K562 (cell line): ENCODE results near the gene ANXA9. TPM values are rescaled to one million over a fixed set of nuclear protein-coding genes. Genes with fewer than 3 reads are reported as not detected.

Experiments
- CSDE1 ChIP-seq, 2 experiments: fragments of 450-650 bp; IDR thresholded peaks; 2 replicates each; pipeline ENCODE4 v1.6.1; 2016; ENCODE audit warnings: mild to moderate bottlenecking in 1 of 2
- CTBP1 ChIP-seq: fragments of 450-650 bp; IDR thresholded peaks from 2 replicates; pipeline ENCODE4 v1.6.1; 2016; ENCODE audit warnings: borderline replicate concordance
- GTF2E2 ChIP-seq: fragments of 200-800 bp; sonication (Bioruptor generic); IDR thresholded peaks from 2 replicates; pipeline ENCODE4 v1.6.1; 2016; ENCODE audit warnings: missing genetic modification characterization, missing compliant biosample characterization
- KAT2B ChIP-seq: IDR thresholded peaks from one replicate; pipeline ENCODE4 v1.6.1; 2012; ENCODE audit warnings: low read depth, mild to moderate bottlenecking, control low read depth, inconsistent platforms, low read length, moderate library complexity
- NR4A1 ChIP-seq, 2 experiments: fragments of 250-450 bp in 1 of 2; fragments of 450-650 bp in 1 of 2; sonication (Bioruptor Pico) in 1 of 2; IDR thresholded peaks; 2 replicates each; pipeline versions ENCODE4 v1.4.0 to v1.6.1; 2016 to 2020; ENCODE audit warnings: mild to moderate bottlenecking in 2 of 2, missing compliant biosample characterization in 1 of 2, missing genetic modification characterization in 1 of 2, moderate library complexity in 1 of 2
- POLR2H ChIP-seq: IDR thresholded peaks from 2 replicates; pipeline ENCODE4 v1.6.1; 2016; ENCODE audit warnings: missing genetic modification characterization, low read depth, mild to moderate bottlenecking, control low read depth, missing compliant biosample characterization, moderate library complexity
- TAF15 ChIP-seq: fragments of 200-400 bp; formaldehyde crosslinking; IDR thresholded peaks from 2 replicates; pipeline ENCODE4 v1.6.1; 2017; ENCODE audit warnings: mild to moderate bottlenecking, low read depth, low read length, moderate library complexity
- ZFPM2 ChIP-seq: fragments of 250-450 bp; sonication (Bioruptor Pico); IDR thresholded peaks from 2 replicates; pipeline ENCODE4 v1.5.1; 2022; ENCODE audit warnings: mild to moderate bottlenecking
- polyA plus RNA-seq, 8 experiments: library from polyadenylated mRNA; depleted of rRNA in 4 of 8; stranded (reverse) in 5 of 8; unstranded in 3 of 8; fragments of >200 nt; fragmentation: Nextera tagmentation in 2 of 8; fragmentation: Illumina TruSeq in 1 of 8; extraction: Ambion mirVana in 2 of 8; extraction: Trizol in 1 of 8; gene quantifications; 2 replicates each; pipeline versions ENCODE4 v1.2.1 to v1.2.3, GENCODE V29; 2011 to 2014; ENCODE audit warnings: inconsistent platforms in 1 of 8, missing spikeins in 1 of 8
- total RNA-seq, 7 experiments: library from RNA; depleted of rRNA in 6 of 7; stranded (reverse); fragments of >200 nt in 6 of 7; fragmentation: Illumina TruSeq in 2 of 7; extraction: Trizol in 2 of 7; gene quantifications; 2 replicates each; pipeline versions ENCODE4 v1.2.1 to v1.2.3, GENCODE V29; 2011 to 2021; ENCODE audit warnings: low replicate concordance in 1 of 7
- TF ChIP-seq, protein P1 (sequence below): fragments of 250-450 bp; sonication (Bioruptor Pico); IDR thresholded peaks from 2 replicates; pipeline ENCODE4 v1.4.0; 2020; ENCODE audit warnings: mild to moderate bottlenecking
- TF ChIP-seq, protein P2 (sequence below): fragments of 250-450 bp; sonication (Bioruptor Pico); IDR thresholded peaks from 2 replicates; pipeline ENCODE4 v1.8.0; 2022; ENCODE audit warnings: moderate library complexity, mild to moderate bottlenecking, inconsistent platforms
- TF ChIP-seq, protein P3 (sequence below): sonication (generic); formaldehyde crosslinking; IDR thresholded peaks from 2 replicates; pipeline ENCODE4 v1.8.1; 2022; ENCODE audit warnings: missing genetic modification reagents
- TF ChIP-seq, protein P4 (sequence below): IDR thresholded peaks from 2 replicates; pipeline ENCODE4 v1.6.1; 2011; ENCODE audit not compliant: insufficient read length; ENCODE audit errors: extremely low read depth
- TF ChIP-seq, protein P5 (sequence below), 2 experiments: fragments of 250-450 bp in 1 of 2; fragments of 450-650 bp in 1 of 2; sonication (Bioruptor Pico) in 1 of 2; IDR thresholded peaks; 2 replicates each; pipeline versions ENCODE4 v1.6.1 to v1.8.0; 2016 to 2021; ENCODE audit warnings: mild to moderate bottlenecking in 2 of 2, moderate library complexity in 2 of 2, missing compliant biosample characterization in 1 of 2, missing genetic modification characterization in 1 of 2
- TF ChIP-seq, protein P6 (sequence below): fragments of 250-450 bp; sonication (Bioruptor Pico); IDR thresholded peaks from 2 replicates; pipeline ENCODE4 v1.4.0; 2020; ENCODE audit warnings: mild to moderate bottlenecking, moderate library complexity, borderline replicate concordance
- TF ChIP-seq, protein P7 (sequence below): fragments of 200-400 bp; formaldehyde crosslinking; IDR thresholded peaks from 2 replicates; pipeline ENCODE4 v1.6.1; 2017; ENCODE audit warnings: mild to moderate bottlenecking, low read depth, low read length, moderate library complexity

The ANXA9 gene
- total and polyA plus RNA-seq, 9 of the 15 experiments (the other 6 are each of a cell fraction or from before 2014, with no cell fraction given), result 0.24 to 1.6 (median 0.57) TPM

DNA sequence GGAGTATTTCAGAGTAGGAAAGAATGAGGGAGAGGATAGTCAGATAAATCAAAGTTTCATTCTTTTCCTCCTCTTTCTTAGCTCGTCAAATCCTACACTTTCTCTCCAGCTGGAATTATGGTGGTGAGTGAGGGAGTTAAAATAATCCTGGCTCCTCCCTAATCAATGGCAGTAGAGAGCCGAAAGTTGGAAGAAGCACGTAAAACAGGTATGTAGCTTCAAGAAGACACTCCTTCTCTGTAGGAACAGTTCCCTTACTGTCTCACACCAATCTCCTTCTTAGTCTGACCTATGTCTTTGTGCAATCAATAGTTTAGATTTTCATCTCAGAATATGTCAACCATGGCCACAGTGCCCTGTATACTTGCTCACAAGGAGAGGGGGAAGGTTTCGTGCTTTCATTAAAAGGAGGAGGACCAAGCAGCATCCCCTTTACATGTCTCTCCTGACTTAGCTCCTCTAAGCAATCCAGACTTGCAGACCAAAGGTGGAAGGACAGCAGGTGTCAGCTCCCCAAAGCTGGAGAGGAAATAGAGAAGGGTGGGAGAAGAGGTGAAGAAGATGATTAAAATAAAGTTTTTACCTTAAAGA, 23.7 kb downstream of the ANXA9 start (continued):
- TF ChIP-seq GTF2E2 (tag) (0 out of 2 replicates have a peak, but pooled peaks have one; percentile 37), CSDE1 (IDR thresholded peaks at IDR 0.05) (no peak), ZFPM2 (no peak), POLR2H (no peak), KAT2B (no peak), CTBP1 (peak; percentile 9; the same call in 1 of the 2 replicates), NR4A1 (CRISPR knock-in tag; IDR thresholded peaks at IDR 0.05) (no peak), NR4A1 (tag; IDR thresholded peaks at IDR 0.05) (no peak), TAF15 (no peak)
- TF ChIP-seq, protein P1, sequence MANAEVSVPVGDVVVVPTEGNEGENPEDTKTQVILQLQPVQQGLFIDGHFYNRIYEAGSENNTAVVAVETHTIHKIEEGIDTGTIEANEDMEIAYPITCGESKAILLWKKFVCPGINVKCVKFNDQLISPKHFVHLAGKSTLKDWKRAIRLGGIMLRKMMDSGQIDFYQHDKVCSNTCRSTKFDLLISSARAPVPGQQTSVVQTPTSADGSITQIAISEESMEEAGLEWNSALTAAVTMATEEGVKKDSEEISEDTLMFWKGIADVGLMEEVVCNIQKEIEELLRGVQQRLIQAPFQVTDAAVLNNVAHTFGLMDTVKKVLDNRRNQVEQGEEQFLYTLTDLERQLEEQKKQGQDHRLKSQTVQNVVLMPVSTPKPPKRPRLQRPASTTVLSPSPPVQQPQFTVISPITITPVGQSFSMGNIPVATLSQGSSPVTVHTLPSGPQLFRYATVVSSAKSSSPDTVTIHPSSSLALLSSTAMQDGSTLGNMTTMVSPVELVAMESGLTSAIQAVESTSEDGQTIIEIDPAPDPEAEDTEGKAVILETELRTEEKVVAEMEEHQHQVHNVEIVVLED (CRISPR knock-in tag), result no peak
- TF ChIP-seq, protein P2, sequence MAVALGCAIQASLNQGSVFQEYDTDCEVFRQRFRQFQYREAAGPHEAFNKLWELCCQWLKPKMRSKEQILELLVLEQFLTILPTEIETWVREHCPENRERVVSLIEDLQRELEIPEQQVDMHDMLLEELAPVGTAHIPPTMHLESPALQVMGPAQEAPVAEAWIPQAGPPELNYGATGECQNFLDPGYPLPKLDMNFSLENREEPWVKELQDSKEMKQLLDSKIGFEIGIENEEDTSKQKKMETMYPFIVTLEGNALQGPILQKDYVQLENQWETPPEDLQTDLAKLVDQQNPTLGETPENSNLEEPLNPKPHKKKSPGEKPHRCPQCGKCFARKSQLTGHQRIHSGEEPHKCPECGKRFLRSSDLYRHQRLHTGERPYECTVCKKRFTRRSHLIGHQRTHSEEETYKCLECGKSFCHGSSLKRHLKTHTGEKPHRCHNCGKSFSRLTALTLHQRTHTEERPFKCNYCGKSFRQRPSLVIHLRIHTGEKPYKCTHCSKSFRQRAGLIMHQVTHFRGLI (CRISPR knock-in tag), result no peak
- TF ChIP-seq, protein P3, sequence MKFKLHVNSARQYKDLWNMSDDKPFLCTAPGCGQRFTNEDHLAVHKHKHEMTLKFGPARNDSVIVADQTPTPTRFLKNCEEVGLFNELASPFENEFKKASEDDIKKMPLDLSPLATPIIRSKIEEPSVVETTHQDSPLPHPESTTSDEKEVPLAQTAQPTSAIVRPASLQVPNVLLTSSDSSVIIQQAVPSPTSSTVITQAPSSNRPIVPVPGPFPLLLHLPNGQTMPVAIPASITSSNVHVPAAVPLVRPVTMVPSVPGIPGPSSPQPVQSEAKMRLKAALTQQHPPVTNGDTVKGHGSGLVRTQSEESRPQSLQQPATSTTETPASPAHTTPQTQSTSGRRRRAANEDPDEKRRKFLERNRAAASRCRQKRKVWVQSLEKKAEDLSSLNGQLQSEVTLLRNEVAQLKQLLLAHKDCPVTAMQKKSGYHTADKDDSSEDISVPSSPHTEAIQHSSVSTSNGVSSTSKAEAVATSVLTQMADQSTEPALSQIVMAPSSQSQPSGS (CRISPR knock-in tag), result no peak
- TF ChIP-seq, protein P4, sequence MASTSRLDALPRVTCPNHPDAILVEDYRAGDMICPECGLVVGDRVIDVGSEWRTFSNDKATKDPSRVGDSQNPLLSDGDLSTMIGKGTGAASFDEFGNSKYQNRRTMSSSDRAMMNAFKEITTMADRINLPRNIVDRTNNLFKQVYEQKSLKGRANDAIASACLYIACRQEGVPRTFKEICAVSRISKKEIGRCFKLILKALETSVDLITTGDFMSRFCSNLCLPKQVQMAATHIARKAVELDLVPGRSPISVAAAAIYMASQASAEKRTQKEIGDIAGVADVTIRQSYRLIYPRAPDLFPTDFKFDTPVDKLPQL, result no peak
- TF ChIP-seq, protein P5, sequence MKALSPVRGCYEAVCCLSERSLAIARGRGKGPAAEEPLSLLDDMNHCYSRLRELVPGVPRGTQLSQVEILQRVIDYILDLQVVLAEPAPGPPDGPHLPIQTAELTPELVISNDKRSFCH (CRISPR knock-in tag; IDR thresholded peaks at IDR 0.05), result no peak
- TF ChIP-seq, protein P5 (tag; IDR thresholded peaks at IDR 0.05), result no peak
- TF ChIP-seq, protein P6, sequence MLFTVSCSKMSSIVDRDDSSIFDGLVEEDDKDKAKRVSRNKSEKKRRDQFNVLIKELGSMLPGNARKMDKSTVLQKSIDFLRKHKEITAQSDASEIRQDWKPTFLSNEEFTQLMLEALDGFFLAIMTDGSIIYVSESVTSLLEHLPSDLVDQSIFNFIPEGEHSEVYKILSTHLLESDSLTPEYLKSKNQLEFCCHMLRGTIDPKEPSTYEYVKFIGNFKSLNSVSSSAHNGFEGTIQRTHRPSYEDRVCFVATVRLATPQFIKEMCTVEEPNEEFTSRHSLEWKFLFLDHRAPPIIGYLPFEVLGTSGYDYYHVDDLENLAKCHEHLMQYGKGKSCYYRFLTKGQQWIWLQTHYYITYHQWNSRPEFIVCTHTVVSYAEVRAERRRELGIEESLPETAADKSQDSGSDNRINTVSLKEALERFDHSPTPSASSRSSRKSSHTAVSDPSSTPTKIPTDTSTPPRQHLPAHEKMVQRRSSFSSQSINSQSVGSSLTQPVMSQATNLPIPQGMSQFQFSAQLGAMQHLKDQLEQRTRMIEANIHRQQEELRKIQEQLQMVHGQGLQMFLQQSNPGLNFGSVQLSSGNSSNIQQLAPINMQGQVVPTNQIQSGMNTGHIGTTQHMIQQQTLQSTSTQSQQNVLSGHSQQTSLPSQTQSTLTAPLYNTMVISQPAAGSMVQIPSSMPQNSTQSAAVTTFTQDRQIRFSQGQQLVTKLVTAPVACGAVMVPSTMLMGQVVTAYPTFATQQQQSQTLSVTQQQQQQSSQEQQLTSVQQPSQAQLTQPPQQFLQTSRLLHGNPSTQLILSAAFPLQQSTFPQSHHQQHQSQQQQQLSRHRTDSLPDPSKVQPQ (CRISPR knock-in tag), result no peak
- TF ChIP-seq, protein P7, sequence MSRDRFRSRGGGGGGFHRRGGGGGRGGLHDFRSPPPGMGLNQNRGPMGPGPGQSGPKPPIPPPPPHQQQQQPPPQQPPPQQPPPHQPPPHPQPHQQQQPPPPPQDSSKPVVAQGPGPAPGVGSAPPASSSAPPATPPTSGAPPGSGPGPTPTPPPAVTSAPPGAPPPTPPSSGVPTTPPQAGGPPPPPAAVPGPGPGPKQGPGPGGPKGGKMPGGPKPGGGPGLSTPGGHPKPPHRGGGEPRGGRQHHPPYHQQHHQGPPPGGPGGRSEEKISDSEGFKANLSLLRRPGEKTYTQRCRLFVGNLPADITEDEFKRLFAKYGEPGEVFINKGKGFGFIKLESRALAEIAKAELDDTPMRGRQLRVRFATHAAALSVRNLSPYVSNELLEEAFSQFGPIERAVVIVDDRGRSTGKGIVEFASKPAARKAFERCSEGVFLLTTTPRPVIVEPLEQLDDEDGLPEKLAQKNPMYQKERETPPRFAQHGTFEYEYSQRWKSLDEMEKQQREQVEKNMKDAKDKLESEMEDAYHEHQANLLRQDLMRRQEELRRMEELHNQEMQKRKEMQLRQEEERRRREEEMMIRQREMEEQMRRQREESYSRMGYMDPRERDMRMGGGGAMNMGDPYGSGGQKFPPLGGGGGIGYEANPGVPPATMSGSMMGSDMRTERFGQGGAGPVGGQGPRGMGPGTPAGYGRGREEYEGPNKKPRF, result no peak
